Small intestine (tissue), 7 donors: ENCODE data around the gene KDM2B. TPM values are rescaled to one million over a fixed set of nuclear protein-coding genes. Genes with fewer than 3 reads are reported as not detected.

Source experiments
- DNase-seq, 2 donors: peaks; one replicate each; pipeline versions ENCODE4 v3.0.0 to v3.0.0-alpha.2; 2013
- FAIRE-seq: peaks from 2 replicates; lab custom pipeline; 2012; peaks lifted over from hg19 to GRCh38; lab: Jason Lieb, UNC
- H3K27ac ChIP-seq, 3 donors: one replicate each; pipeline ENCODE4 v1.5.1; 2013; ENCODE audit warnings: low read length in 2 of 3, mild to moderate bottlenecking in 2 of 3, control low read depth in 1 of 3, inconsistent platforms in 1 of 3, low read depth in 1 of 3, moderate library complexity in 1 of 3
- H3K27me3 ChIP-seq, 3 donors: one replicate each; pipeline ENCODE4 v1.6.1; 2013; ENCODE audit warnings: low read length in 3 of 3, inconsistent platforms in 1 of 3; ENCODE audit not compliant: control insufficient read depth in 3 of 3, insufficient read depth in 3 of 3
- H3K36me3 ChIP-seq, 3 donors: one replicate each; pipeline ENCODE4 v1.6.1; 2013; ENCODE audit warnings: low read length in 3 of 3, inconsistent platforms in 1 of 3, low read depth in 1 of 3, mild to moderate bottlenecking in 1 of 3, moderate library complexity in 1 of 3; ENCODE audit not compliant: control insufficient read depth in 3 of 3, insufficient read depth in 2 of 3
- H3K4me1 ChIP-seq, 3 donors: one replicate each; pipeline ENCODE4 v1.6.1; 2013; ENCODE audit warnings: low read length in 2 of 3, inconsistent platforms in 1 of 3, low read depth in 1 of 3, mild to moderate bottlenecking in 1 of 3, moderate library complexity in 1 of 3; ENCODE audit not compliant: control insufficient read depth in 3 of 3, insufficient read depth in 2 of 3
- H3K4me3 ChIP-seq, 3 donors: one replicate each; pipeline ENCODE4 v1.5.1; 2013; ENCODE audit warnings: low read length in 3 of 3, control low read depth in 1 of 3, inconsistent platforms in 1 of 3, low read depth in 1 of 3, mild to moderate bottlenecking in 1 of 3, moderate library complexity in 1 of 3
- H3K9me3 ChIP-seq, 2 donors: one replicate each; pipeline ENCODE4 v1.6.1; 2013; ENCODE audit warnings: low read depth in 1 of 2, low read length in 1 of 2; ENCODE audit not compliant: control insufficient read depth in 2 of 2, insufficient read depth in 1 of 2
- WGBS, 3 donors: extraction: QIAGEN DNeasy Blood & Tissue Kit; methylation state at CpG; one replicate each; pipeline ENCODE4 v1.1.7; 2013; 5-methylcytosine and 5-hydroxymethylcytosine counted together
- polyA plus RNA-seq, 4 donors: library from polyadenylated mRNA; stranded (reverse) in 3 of 4; unstranded in 1 of 4; fragments of 200-250 nt in 3 of 4; fragments of 120-200 nt in 1 of 4; gene quantifications; one replicate each; pipeline versions ENCODE4 v1.2.1 to v1.2.3, GENCODE V29; 2013
- donor health status: healthy with polysubstance abuse.
- donor health status: control.
- donor health status: control.
- donor health status: Bipolar disorder and iron deficiency.
- donor health status: healthy.

KDM2B gene
- polyA plus RNA-seq, 4 donors: 7.6 to 16.0 (median 11.8) TPM

- Histone ChIP-seq H3K4me3 (no peak overlapping the region), H3K27ac (no peak overlapping the region), H3K4me1 (no peaks in the 10 kb centered on the region), H3K9me3 (no peaks in the 10 kb centered on the region), H3K36me3 (peaks cover 7 to 83% (median 11%) of the 10 kb centered on the region in 3 donors), H3K27me3 (no peaks in the 10 kb centered on the region)
- FAIRE-seq (no peak), DNase-seq (peak; percentile 77 to 88)
- 52 to 60% (median 56%) methylated on average over 20 of the region's 20 CpGs for WGBS, 3 donors
Observed at GRCh38 chr12:121443193-121443870, 137.5 kb downstream of the KDM2B start.

GRCh38 chr12:121442028-121442948 is 138.5 kb downstream of the KDM2B start:
- 95 to 97% (median 96%) methylated on average over 58 to 68 of the region's 68 CpGs for WGBS, 3 donors
- FAIRE-seq (no peak), DNase-seq (no peak)
- H3K27me3 ChIP-seq: no peaks in the 10 kb centered on the region
- peaks cover 10 to 81% (median 12%) of the 10 kb centered on the region in 3 donors for H3K36me3 ChIP-seq
- no peaks in the 10 kb centered on the region for H3K4me1 ChIP-seq
- no peak overlapping the region for H3K27ac ChIP-seq
- no peaks in the 10 kb centered on the region for H3K9me3 ChIP-seq
- no peak overlapping the region for H3K4me3 ChIP-seq

GRCh38 chr12:121441555-121441954 is 139.3 kb downstream of the KDM2B start:
- Histone ChIP-seq H3K4me1 (no peaks in the 10 kb centered on the region), H3K27me3 (no peaks in the 10 kb centered on the region), H3K27ac (no peak overlapping the region), H3K4me3 (no peak overlapping the region), H3K9me3 (no peaks in the 10 kb centered on the region), H3K36me3 (peaks cover 10 to 85% (median 12%) of the 10 kb centered on the region in 3 donors)
- FAIRE-seq: no peak
- WGBS, 3 donors: 83 to 92% (median 90%) methylated on average over 17 of the region's 17 CpGs
- DNase-seq: no peak

- Histone ChIP-seq H3K4me1 (no peaks in the 10 kb centered on the region), H3K9me3 (no peaks in the 10 kb centered on the region), H3K27ac (no peak overlapping the region), H3K27me3 (no peaks in the 10 kb centered on the region), H3K4me3 (no peak overlapping the region), H3K36me3 (peaks cover 11 to 85% (median 12%) of the 10 kb centered on the region in 3 donors)
- DNase-seq (no peak), FAIRE-seq (no peak)
- 96 to 98% (median 96%) methylated on average over 15 of the region's 15 CpGs for WGBS, 3 donors
Observed at GRCh38 chr12:121440768-121441167, 140.1 kb downstream of the KDM2B start.

- no peaks in the 10 kb centered on the region for H3K27me3 ChIP-seq
- no peaks in the 10 kb centered on the region for H3K9me3 ChIP-seq
- FAIRE-seq: no peak
- no peak for DNase-seq
- H3K4me3 ChIP-seq: no peak overlapping the region
- WGBS, 3 donors: 94 to 95% (median 95%) methylated on average over 16 of the region's 16 CpGs
- H3K27ac ChIP-seq: no peak overlapping the region
- H3K4me1 ChIP-seq: no peaks in the 10 kb centered on the region
- H3K36me3 ChIP-seq: peaks cover 12 to 80% (median 14%) of the 10 kb centered on the region in 3 donors
Observed at GRCh38 chr12:121439715-121440114, 141.1 kb downstream of the KDM2B start.

GRCh38 chr12:121438905-121439304 is 141.9 kb downstream of the KDM2B start:
- no peak overlapping the region for H3K4me3 ChIP-seq
- no peak overlapping the region for H3K27ac ChIP-seq
- no peak for DNase-seq
- no peak for FAIRE-seq
- H3K27me3 ChIP-seq: no peaks in the 10 kb centered on the region
- 89 to 95% (median 93%) methylated on average over 12 of the region's 12 CpGs for WGBS, 3 donors
- no peaks in the 10 kb centered on the region for H3K9me3 ChIP-seq
- H3K4me1 ChIP-seq: no peaks in the 10 kb centered on the region
- H3K36me3 ChIP-seq: peaks cover 12 to 78% (median 14%) of the 10 kb centered on the region in 3 donors

- FAIRE-seq: no peak
- no peaks in the 10 kb centered on the region for H3K9me3 ChIP-seq
- peaks cover 7 to 70% (median 16%) of the 10 kb centered on the region in 3 donors for H3K36me3 ChIP-seq
- H3K27ac ChIP-seq: no peak overlapping the region
- H3K27me3 ChIP-seq: no peaks in the 10 kb centered on the region
- H3K4me3 ChIP-seq: no peak overlapping the region
- H3K4me1 ChIP-seq: no peaks in the 10 kb centered on the region
- no peak for DNase-seq
- WGBS, 3 donors: 96 to 100% (median 97%) methylated on average over 2 of the region's 2 CpGs
Observed at GRCh38 chr12:121436706-121437105, 144.1 kb downstream of the KDM2B start.

- FAIRE-seq (no peak), DNase-seq (no peak)
- 82 to 93% (median 91%) methylated on average over 11 of the region's 11 CpGs for WGBS, 3 donors
- Histone ChIP-seq H3K27ac (no peak overlapping the region), H3K9me3 (no peaks in the 10 kb centered on the region), H3K4me1 (no peaks in the 10 kb centered on the region), H3K4me3 (no peak overlapping the region), H3K36me3 (peaks cover 16 to 54% (median 18%) of the 10 kb centered on the region in 3 donors), H3K27me3 (no peaks in the 10 kb centered on the region)
Observed at GRCh38 chr12:121432740-121433480, 147.9 kb downstream of the KDM2B start.
